GM20000 (cell line): ENCODE data around the gene USP54.

Source experiments
- DNase-seq: peaks from one replicate; pipeline ENCODE4 v3.0.0; 2012; ENCODE audit warnings: low spot score
- TF ChIP-seq, protein P1 (sequence below): IDR thresholded peaks from 2 replicates; pipeline ENCODE4 v1.5.1; 2012; ENCODE audit warnings: mild to moderate bottlenecking, control low read depth; ENCODE audit errors: extremely low read depth, missing control alignments

Gene USP54

GRCh38 chr10:73561192-73561591, 29.9 kb downstream of the USP54 start:
- DNase-seq = no peak

DNA sequence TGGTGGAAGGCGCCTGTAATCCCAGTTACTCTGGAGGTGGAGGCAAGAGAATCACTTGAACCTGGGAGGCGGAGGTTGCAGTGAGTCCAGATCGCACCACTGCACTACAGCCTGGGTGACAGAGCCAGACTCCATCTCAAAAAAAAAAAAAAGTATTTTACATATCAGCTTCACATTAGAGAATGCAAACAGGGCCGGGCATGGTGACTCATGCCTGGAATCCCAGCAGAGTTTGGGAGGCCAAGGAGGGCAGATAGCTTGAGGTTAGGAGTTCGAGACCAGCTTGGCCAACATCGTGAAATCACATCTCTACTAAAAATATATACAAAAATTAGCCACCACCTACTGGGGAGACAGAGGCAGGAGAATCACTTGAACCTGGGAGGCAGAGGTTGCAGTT, 31.6 kb downstream of the USP54 start:
- TF ChIP-seq, protein P1, sequence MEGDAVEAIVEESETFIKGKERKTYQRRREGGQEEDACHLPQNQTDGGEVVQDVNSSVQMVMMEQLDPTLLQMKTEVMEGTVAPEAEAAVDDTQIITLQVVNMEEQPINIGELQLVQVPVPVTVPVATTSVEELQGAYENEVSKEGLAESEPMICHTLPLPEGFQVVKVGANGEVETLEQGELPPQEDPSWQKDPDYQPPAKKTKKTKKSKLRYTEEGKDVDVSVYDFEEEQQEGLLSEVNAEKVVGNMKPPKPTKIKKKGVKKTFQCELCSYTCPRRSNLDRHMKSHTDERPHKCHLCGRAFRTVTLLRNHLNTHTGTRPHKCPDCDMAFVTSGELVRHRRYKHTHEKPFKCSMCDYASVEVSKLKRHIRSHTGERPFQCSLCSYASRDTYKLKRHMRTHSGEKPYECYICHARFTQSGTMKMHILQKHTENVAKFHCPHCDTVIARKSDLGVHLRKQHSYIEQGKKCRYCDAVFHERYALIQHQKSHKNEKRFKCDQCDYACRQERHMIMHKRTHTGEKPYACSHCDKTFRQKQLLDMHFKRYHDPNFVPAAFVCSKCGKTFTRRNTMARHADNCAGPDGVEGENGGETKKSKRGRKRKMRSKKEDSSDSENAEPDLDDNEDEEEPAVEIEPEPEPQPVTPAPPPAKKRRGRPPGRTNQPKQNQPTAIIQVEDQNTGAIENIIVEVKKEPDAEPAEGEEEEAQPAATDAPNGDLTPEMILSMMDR = no peak
- DNase-seq = no peak

More at GRCh38 chr10:73561192-73561591, 29.9 kb downstream of the USP54 start:
- TF ChIP-seq, protein P1 = no peak

- DNase-seq = no peak
- TF ChIP-seq, protein P1 = no peak
Observed at GRCh38 chr10:73556855-73557254, 34.3 kb downstream of the USP54 start.

DNA sequence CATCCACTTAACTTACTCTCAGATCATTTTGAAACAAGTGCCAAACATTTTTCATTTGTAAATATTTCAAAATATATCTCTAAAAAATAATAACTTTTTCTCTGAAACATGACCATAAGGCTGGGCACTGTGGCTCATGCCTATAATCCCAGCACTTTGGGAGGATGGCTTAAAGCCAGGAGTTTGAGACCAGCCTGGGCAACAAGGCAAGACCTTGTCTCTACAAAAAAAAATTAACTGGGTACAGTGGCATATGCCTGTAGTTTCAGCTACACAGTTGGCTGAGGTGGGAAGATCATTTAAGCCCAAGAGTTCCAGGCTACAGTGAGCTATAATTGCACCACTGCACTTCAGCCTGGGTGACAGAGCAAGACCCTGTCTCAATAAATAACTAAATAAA, 36.4 kb downstream of the USP54 start:
- DNase-seq = no peak
- TF ChIP-seq, protein P1 = no peak

GRCh38 chr10:73553761-73554160, 37.4 kb downstream of the USP54 start:
- TF ChIP-seq, protein P1 = no peak
- DNase-seq = no peak

DNA sequence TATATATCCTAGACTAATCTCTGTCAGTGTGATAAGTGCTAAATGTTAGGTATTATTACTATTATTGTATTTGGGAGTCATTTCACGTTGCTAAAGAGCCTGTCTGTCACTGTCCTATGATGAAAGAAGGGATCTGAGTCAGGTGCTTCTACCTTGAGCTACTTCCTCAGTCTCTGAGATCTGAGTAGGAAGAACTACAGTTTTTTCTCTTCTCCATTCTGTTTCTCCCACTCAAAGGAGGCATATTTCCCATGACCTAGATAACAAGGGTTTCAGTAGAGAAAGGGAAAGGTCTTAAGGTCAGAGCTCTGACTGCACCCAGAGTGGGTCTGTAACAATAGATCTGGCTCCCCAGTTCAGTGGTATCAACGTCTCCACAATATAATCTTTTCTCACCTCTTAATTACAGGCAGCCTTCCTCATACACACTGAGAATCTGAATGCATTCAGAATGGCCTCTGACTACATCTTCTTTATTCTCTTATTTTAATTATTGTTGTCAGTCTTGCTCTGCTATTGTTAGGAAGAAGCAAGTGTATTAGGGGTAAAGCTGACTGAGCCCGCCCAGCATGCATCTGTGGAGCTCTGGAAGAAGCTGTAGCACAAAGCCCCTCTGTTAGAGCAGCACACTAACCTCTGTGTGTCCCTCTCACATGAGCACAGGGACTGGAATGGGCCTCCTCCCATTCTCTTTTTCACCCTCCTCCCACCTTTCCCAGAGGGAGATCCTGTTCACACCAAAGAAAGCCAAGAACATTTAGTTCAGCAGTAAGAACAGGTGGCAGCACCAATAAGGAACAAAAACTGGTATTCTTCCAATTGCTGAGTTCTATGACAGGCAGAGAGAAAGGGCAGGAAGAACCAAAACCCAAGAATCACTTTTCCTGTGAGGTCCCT, 38.1 kb downstream of the USP54 start:
- TF ChIP-seq, protein P1 = no peak
- no peak for DNase-seq

GRCh38 chr10:73551515-73551914, 39.6 kb downstream of the USP54 start:
- DNase-seq = no peak
- TF ChIP-seq, protein P1 = no peak
